ENCODE data around the gene SH2D3A. TPM values are rescaled to one million over a fixed set of nuclear protein-coding genes. Genes with fewer than 3 reads are reported as not detected.
"Not testable (repeated sequence)": the region's sequence is repeated elsewhere in the genome, so short reads cannot be mapped to it uniquely, and the experiment has no call there.

Gene SH2D3A
- total and polyA plus RNA-seq, 2 of the 8 experiments (the other 6 are each of a cell fraction or from before 2014, with no cell fraction given) = 14.5 to 22.1 TPM

- H3K23ac ChIP-seq (ENCODE audit: insufficient read length); H3K9ac ChIP-seq (replicated peaks in 1 of 4; ENCODE audit: extremely low read depth in 1 of 4, low read depth in 3 of 4, low read length in 3 of 4); H3K27me3 ChIP-seq (replicated peaks in 1 of 4; ENCODE audit: control insufficient read depth in 3 of 4, extremely low read depth in 1 of 4, insufficient read depth in 3 of 4, low read length in 3 of 4); H4K5ac ChIP-seq (ENCODE audit: insufficient read length, low read depth, low read length); H3K4ac ChIP-seq (replicated peaks; ENCODE audit: insufficient read length, low read depth, low read length); FAIRE-seq; H2BK15ac ChIP-seq (ENCODE audit: low read length); H3K79me1 ChIP-seq (ENCODE audit: low read depth, low read length); H3K36me3 ChIP-seq (ENCODE audit: control insufficient read depth in 2 of 4, insufficient read depth in 4 of 4, low read length in 3 of 4); DNase-seq (ENCODE audit: low read depth in 1 of 2, low spot score in 2 of 2); H2BK5ac ChIP-seq (ENCODE audit: low read depth, low read length); H2BK12ac ChIP-seq (ENCODE audit: low read depth, low read length); H4K91ac ChIP-seq (replicated peaks; ENCODE audit: insufficient read length, low read length); H3K14ac ChIP-seq (ENCODE audit: insufficient read length); H3K27ac ChIP-seq (ENCODE audit: low read depth, low read length); H3K9me3 ChIP-seq (ENCODE audit: insufficient read depth in 2 of 2, low read depth in 1 of 2, low read length in 1 of 2); H2BK20ac ChIP-seq (ENCODE audit: low read length); H3K18ac ChIP-seq (ENCODE audit: extremely low read depth, low read length); H3K56ac ChIP-seq (replicated peaks; ENCODE audit: insufficient read length, low read depth, low read length); H2AK5ac ChIP-seq (ENCODE audit: low read depth, low read length); H4K20me1 ChIP-seq (replicated peaks in 1 of 2; ENCODE audit: control insufficient read depth in 1 of 2, insufficient read depth in 2 of 2, low read length in 2 of 2); H3K79me2 ChIP-seq (ENCODE audit: control insufficient read depth in 1 of 2, insufficient read depth in 2 of 2, low read length in 2 of 2); H2AFZ ChIP-seq (ENCODE audit: low read length); H3K4me3 ChIP-seq (ENCODE audit: extremely low read depth in 1 of 4, insufficient read depth in 2 of 4, low read depth in 3 of 4, low read length in 4 of 4); H3K4me2 ChIP-seq (ENCODE audit: insufficient read depth in 1 of 2, low read depth in 2 of 2, low read length in 2 of 2); H2BK120ac ChIP-seq (replicated peaks; ENCODE audit: low read depth, low read length); H4K8ac ChIP-seq (ENCODE audit: extremely low read depth, insufficient read depth, low read length): not testable (repeated sequence)
- Histone ChIP-seq H3K4me1 (replicated peaks in 1 of 4; ENCODE audit: control insufficient read depth in 3 of 4, insufficient read depth in 4 of 4, low read length in 3 of 4) (peaks cover under 1 to 13% (median 3%) of the 10 kb centered on the region in 4 experiments), H3K23me2 (ENCODE audit: low read depth, low read length) (peaks cover 17% of the 10 kb centered on the region)
- ChIA-PET POLR2A (ENCODE audit: partially characterized antibody) (interaction anchor here (0.9 to 1.1 kb wide), 3 partner anchors 8 to 34 kb away, joined by 3 to 4 read pairs (median 4); partner anchors contain the start of gene GPR108), CTCF (ENCODE audit: partially characterized antibody) (interaction anchor here (1.1 to 4.3 kb wide), 6 partner anchors 10 to 92 kb away, joined by 3 to 31 read pairs (median 4); partner anchors contain the start of gene GPR108)
- 80% methylated on average over 1 of the region's 7 CpGs; no CpG with 5 or more reads in 1 of the 2 experiments for WGBS, 2 experiments (ENCODE audit: extremely low coverage in 1 of 2, insufficient coverage in 1 of 2, insufficient read length in 1 of 2, insufficient replicate concordance in 2 of 2, low coverage in 1 of 2, low lambda C conversion rate in 2 of 2, missing lambda C conversion rate in 1 of 2)
Observed at GRCh38 chr19:6771648-6772027, 4.4 kb upstream of the SH2D3A start.

All from H1 (cell line).